Measurements from ENCODE around the gene DPEP1.

Gene DPEP1

DNA sequence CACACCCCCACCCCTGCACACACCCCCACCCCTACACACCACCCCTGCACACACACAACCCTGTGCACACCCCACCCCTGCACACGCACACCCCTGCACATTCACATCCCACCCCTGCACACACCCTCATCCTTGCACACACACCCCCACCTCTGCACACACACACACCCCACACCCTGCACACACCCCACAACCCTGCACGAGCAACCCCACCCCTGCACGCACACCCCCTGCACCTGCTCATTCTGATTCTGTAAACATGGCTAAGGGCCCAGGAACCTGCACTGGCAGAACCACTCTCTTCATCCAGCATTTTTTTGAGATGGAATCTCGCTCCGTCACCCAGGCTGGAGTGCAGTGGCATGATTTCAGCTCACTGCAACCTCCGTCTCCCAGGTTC lies 25.9 kb downstream of the DPEP1 start:
- DNase-seq (ENCODE audit: low read depth), result no peak
- TF ChIP-seq CTCF (IDR thresholded peaks at IDR 0.05; ENCODE audit: control insufficient read depth, insufficient read depth, low read depth, low read length, missing control alignments), result no peak

GRCh38 chr16:89641458-89642119 lies 28.1 kb downstream of the DPEP1 start:
- H3K4me3 ChIP-seq (ENCODE audit: control insufficient read depth, low read depth, low read length), result no peak overlapping the region
- no peak for DNase-seq (ENCODE audit: low read depth)
- TF ChIP-seq CTCF (IDR thresholded peaks at IDR 0.05; ENCODE audit: control insufficient read depth, insufficient read depth, low read depth, low read length, missing control alignments), result no peak

More for the DNA sequence above, 25.9 kb downstream of the DPEP1 start:
- no peak overlapping the region for H3K4me3 ChIP-seq (ENCODE audit: control insufficient read depth, low read depth, low read length)

DNA sequence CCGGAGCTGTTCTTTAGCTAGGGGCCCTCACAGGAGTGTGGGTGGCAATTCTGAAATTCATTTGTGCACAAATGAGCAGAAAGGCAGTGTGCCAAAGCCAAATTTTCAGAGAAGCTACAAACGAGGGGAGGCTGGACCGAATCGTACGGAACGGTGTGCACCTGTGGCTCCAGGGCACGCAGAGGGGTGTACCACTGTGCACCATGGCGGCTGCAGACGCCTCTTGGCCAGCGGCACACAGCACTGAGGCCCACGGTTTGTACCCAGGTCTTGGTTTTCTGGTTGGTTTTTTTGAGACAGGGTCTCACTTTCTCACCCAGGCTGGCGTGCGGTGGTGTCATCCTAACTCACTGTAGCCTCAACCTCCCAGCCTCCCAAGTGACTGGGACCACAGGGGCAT lies 29.1 kb downstream of the DPEP1 start:
- DNase-seq (ENCODE audit: low read depth), result no peak
- no peak overlapping the region for H3K4me3 ChIP-seq (ENCODE audit: control insufficient read depth, low read depth, low read length)
- TF ChIP-seq CTCF (IDR thresholded peaks at IDR 0.05; ENCODE audit: control insufficient read depth, insufficient read depth, low read depth, low read length, missing control alignments), result no peak

- no peak for TF ChIP-seq CTCF (IDR thresholded peaks at IDR 0.05; ENCODE audit: control insufficient read depth, insufficient read depth, low read depth, low read length, missing control alignments)
- no peak overlapping the region for H3K4me3 ChIP-seq (ENCODE audit: control insufficient read depth, low read depth, low read length)
- no peak for DNase-seq (ENCODE audit: low read depth)
Observed at GRCh38 chr16:89643769-89644300, 30.4 kb downstream of the DPEP1 start.

DNA sequence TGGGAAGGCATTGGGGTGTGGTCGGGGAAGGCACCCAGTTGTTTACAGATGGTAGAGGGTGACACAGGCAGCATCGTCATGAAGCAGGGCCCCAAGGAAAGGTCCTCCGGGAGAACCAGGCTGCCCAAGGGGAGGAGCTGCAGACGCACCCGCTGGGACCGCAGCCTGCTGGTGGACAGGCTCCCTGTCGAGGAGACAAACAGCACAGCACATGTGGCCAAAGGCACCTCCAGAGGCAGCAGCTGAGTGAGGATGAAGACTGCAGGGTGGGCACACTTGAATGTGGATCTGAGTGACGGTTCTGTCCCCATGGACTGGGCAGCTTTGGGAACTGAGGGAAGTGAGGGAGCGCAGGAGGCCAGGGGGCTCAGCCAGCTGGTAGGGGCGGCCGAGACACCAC lies 31.7 kb downstream of the DPEP1 start:
- DNase-seq (ENCODE audit: low read depth), result no peak
- no peak for TF ChIP-seq CTCF (IDR thresholded peaks at IDR 0.05; ENCODE audit: control insufficient read depth, insufficient read depth, low read depth, low read length, missing control alignments)
- no peak overlapping the region for H3K4me3 ChIP-seq (ENCODE audit: control insufficient read depth, low read depth, low read length)

- no peak for DNase-seq (ENCODE audit: low read depth)
- no peak for TF ChIP-seq CTCF (IDR thresholded peaks at IDR 0.05; ENCODE audit: control insufficient read depth, insufficient read depth, low read depth, low read length, missing control alignments)
- H3K4me3 ChIP-seq (ENCODE audit: control insufficient read depth, low read depth, low read length), result no peak overlapping the region
Observed at GRCh38 chr16:89646270-89646669, 32.8 kb downstream of the DPEP1 start.

Measured in AG09309 (cell line).